Hematopoietic multipotent progenitor cell treated with erythropoietin and hydrocortisone succinate and interleukin-3 and kit ligand, for 6 days (in vitro differentiated cells): ENCODE results near the gene OR14A2.
"Not testable (repeated sequence)": the region's sequence is repeated elsewhere in the genome, so short reads cannot be mapped to it uniquely, and the experiment has no call there.

ENCODE experiments used
- DNase-seq: peaks from one replicate; pipeline ENCODE4 v3.0.0-alpha.2; 2015

Gene OR14A2

DNA sequence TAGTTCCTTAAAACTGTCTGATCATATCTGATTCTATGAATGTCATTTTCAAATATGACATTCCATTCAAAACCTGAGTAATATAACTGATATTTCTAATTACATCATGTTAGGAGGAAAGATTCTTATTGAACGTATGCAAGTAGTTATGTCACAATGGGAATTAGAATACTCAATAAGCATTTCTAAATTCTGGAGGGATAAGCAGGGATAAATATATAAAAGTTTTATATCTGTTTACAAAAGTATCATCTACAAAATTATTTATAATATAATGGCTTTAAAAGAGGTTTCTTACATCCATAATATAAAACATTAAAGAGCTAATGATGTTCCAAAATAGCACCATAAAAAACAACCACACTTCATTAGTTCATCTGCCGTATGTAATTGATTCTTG lies at the start of gene OR14A2:
Gene OR14A2, minus strand, starts transcription at position 101 of the 400 bp plus-strand sequence.
- DNase-seq: no peak

DNA sequence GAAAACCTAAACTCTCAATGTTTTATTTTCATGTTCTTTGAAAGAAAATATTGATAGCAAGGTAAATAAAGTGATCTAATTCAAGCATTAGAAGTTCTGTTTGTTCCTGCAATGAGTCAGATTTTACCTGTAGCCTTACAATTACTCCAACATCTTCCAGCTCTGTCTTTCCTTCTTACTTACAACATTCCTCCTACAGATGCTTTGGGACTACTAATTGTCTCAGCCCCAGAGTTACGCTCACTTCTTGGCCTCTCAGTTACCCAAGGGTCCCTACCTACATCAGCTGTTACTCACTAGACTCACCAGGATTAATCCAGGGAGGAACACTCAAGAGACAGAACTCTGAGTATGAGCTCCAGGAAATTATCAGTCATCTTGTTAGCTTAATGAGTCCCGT lies 49.6 kb upstream of the OR14A2 start:
- no peak for DNase-seq

DNA sequence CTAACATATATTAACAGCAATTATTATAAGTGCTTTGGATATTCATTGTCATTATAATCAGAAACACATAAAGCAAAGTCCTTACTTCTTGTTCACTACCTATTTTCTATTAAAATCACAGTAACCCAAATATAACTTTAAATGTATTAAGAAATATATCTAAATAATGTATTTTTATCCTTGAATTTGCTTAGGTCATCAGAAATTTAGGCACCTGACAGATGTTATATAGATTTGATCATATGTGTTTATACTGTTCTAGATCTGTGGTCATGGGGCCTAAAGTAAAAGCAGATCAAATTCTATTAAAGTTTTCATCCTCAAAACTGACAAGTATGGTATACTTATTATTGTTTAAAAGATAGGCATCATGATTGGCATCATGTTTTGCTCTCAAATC lies 21.7 kb upstream of the OR14A2 start:
- no peak for DNase-seq

DNA sequence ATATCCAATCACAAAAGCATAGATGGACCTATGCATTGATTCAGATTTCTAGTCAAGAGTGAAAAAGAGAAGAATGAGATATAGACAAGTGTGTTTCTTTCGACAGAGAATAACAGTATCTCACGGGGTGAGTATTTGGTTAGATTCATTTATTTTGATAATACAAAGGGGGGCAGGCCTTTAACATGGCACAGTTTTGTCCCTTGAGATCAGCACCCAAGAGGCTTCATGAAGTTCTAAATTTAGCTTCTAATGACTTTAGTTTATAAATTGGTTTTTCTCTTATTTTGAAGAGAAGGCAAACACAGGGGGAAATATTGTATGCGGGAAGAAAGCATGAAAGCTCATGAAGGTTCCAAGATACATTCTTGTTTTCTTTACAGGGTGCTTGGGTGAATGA lies 12.5 kb upstream of the OR14A2 start, which contains the start of gene OR1C1:
Gene OR1C1, minus strand, starts transcription at position 101 of the 400 bp plus-strand sequence. CDS start 2,150 bp downstream, outside the sequence.
- no peak for DNase-seq

DNA sequence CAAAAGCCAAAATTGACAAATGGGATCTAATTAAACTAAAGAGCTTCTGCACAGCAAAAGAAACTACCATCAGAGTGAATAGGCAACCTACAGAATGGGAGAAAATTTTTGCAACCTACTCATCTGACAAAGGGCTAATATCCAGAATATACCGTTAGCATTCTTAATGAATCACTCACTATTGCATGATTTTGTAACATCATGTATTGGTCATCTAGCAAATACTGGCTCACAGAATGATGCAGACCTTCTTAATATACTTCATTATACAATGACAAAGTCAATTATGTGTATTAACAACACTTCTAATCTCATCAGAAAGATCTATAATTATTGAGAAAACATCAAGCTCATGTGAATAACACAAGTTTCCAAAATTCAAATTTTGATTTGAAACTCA lies 6.4 kb upstream of the OR14A2 start:
- DNase-seq: not testable (repeated sequence)

DNA sequence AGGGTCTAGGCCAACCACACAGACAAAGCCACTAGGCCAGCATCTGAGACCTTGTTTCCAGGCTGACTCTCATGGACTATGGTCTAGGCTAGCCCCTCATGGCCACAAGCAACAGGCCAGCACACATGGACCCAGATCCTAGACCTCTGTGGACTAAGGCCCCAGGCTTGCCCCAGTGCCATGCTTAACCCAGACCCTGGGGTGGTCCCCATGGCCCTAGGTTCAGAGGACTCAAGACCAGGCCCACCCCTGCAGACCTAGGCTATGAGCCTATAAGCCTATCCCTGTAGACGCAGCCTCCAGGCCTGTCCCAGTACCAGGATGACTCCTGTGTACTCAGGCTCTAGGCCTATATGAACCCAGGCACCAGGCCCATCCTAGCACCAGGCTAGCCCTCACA lies 1.9 kb upstream of the OR14A2 start:
- DNase-seq: no peak

DNA sequence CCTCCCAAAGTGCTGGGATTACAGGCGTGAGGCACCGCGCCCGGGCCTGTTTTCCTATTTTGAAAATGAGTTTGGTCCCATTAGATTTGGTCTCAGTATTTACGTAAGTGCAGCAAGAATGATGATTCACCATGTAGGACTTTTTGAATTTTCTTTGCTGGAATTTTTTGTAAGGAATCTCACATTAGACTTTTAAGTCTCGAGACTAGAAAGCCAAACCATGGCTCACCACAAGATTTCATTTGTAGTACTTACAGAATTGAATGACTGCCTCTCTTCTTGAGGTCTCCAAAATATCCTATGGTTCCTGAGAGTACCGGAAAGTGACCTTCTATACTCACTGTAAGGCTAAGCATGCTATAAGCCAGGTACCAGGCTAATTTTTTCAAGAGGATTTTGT lies 325 bp downstream of the OR14A2 start:
- no peak for DNase-seq

DNA sequence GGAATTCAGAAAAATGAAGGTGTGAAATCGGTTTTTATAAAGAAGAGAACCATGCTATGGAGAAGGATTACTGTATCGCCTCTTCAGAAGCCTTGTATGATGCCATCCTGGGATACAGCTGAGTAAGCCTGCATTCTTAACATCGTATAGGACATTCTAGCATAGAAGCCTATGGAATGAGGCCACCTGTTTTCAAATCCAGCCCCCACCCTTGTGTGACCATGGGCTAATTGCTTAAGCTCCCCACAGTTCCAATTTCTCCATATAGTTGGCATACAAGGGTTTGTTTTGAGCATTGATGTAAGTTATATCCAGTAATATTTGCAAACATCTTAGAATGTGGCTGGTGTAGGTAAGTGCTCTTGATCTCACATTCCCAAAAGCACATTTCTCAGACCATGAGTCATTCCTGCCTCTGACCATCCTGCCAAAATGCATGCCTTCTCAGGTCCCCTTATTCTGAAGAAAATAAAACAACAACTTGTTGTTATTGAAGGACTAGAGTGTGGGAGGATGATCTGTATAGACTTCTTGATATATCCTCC lies 1.5 kb downstream of the OR14A2 start:
- DNase-seq: no peak

DNA sequence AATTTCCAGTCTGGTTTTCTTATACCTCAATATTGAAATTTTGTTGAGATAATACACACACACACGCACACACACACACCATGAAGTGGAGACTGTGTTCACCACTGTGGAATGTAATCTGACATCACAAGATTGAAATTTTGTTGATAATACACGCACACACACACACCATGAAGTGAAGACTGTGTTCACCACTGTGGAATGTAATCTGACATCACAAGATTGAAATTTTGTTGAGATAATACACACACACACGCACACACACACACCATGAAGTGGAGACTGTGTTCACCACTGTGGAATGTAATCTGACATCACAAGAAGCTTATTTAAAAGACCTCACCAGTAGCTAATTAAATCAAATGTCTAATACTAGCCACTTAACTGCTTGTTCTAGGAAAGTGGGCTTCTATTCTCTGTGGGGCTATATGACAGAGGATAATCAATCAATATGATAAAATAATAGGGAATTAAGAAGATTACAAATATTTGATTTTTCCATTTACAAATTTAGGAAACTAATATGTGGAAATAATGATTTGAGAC lies 5.7 kb downstream of the OR14A2 start:
- not testable (repeated sequence) for DNase-seq

DNA sequence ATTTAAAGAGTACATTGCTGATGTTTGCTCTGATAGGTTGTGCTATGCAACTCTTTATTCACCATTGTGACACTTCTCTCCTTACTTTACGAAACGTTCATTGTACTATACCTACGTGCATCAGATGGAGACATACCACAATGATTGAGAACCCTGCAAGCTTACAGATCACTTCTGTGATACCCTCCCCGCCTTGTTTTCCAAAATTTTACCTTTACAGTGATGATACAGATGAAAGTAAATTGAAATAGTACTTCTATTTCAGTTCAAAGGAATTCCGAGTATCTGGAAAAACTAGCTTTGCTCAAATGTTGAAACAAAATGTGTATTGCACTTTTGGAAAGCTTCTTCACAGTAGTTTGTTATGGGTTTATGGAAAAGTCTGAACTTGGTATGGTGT lies 6.2 kb downstream of the OR14A2 start:
- DNase-seq: no peak

DNA sequence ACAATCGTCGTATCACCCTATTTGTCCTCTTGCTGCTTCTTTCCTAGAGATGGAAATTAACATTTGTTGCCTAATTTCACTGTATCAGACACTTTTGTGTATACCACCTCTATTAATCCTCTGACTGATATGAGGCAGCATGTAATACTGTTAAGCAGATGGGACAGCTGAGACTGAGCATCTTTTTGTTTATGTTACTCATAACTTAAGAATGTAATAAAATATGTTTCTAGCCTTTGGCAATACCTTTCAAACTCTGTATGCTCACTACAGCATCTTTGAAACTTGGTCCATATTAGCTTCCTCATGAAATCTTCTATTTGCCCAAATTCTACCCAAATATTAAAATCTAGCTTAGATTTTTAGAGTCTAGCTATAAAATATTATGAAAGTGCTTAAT lies 7.2 kb downstream of the OR14A2 start:
- DNase-seq: no peak

DNA sequence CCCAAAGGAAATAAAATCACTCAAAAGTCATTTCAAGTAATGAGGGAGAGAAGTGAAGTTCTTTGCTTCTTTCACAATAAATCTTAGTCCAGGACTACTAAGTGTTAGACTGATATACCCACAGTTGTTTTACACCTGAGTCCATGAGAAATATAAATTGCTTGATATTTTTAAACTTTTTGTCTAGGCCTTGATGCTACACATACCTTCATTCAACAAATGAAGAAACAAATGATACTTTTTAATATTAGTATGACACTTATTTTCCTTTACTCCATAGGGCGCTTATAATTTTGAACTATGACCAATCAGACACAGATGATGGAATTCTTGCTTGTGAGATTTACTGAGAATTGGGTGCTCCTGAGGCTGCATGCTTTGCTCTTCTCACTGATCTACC lies 9.6 kb downstream of the OR14A2 start, which contains the start of gene OR14K1:
Gene OR14K1, plus strand, starts transcription at position 301 of the 400 bp plus-strand sequence. Its CDS starts 0 bp downstream, at position 301.
- DNase-seq: no peak

DNA sequence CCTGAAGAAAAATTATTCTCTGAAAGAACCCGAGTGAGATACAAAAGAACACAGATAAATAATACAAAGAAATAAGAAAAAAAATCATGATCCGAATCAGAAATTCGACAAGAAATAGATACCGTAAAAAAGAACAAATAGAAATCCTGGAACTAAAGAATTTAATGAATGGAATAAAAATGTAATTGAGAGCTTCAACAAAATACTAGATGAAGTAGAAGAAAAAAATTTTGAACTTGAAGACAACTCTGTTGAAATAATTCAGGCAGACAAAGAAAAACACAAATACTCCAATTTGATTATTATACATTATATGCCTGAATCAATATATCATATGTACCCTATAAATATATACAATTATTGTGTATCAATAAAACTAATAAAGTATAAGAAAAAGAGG lies 26.7 kb downstream of the OR14A2 start:
- DNase-seq: no peak

DNA sequence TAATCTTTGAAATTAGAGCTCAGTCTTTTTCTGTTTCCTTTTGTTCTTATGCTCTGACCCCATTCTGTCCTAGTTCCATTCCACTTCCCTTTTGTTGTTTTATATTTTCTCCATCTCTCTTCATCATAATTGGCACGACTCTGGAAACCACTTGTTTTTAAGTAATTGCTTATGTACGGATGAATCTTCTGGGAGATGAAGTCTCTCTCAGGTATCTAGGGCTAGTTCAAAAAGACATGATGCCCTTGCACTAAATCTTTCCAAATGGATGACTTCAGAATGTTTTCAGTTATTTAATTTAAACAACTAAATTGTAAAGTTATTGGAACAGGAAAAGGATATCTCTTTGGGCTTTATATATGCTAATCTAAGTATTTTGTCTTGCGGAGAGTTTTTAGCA lies 31.4 kb downstream of the OR14A2 start, which contains the start of gene OR6F1:
Gene OR6F1, minus strand, starts transcription at position 101 of the 400 bp plus-strand sequence. CDS start 3,891 bp downstream, outside the sequence.
- DNase-seq: no peak

DNA sequence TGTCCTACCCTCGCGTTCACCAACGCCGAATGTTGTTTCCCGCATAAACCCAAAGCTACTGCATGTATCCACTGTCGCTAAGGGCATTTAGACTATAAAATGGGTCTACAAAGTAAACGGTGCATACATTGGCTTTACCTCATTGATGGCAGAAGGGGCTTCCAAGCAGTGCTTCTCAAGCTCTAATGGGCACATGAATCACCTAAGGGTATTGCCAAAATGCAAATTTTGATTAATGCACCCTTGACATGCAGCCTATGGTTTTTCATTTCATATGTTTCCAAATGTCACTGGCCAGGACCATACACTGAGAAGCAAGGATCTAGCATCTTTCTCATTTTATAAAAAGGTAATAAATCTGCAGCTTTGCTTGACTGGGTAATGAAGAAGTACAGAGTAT lies 34.2 kb downstream of the OR14A2 start:
- no peak for DNase-seq

DNA sequence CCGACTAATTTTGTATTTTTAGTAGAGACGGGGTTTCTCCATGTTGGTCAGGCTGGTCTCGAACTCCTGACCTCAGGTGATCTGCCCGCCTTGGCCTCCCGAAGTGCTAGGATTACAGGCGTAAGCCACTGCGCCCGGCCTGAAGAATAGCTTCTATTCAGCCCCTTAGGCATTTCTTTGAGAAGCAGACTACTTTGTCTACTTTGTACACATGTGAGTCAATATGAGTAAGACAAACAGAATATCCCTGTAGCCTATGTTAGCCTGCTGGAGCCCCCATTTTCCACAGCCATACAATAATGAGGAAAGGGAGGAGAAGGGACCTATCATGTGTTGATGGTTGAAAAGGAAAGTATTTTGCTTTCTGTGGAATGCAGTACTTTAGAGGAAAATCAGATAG lies 37.3 kb downstream of the OR14A2 start:
- not testable (repeated sequence) for DNase-seq

DNA sequence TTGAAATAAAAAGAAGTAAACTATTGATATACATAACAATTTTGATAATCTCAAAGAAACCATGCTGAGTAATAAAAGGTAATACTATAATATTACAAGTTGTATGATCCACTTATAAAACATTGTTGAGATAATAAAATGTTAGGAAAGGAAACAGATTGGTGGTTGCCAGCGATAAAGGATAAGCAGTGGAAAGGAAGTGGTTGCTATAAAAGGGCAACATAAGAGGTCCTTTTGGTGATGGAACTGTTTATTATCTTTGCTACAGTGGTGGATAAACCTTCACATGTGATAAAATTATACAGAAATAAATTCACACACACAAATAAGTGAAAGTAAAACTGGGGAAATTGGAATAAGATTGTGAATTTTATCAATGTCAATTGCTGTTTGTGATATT lies 46.6 kb downstream of the OR14A2 start:
- DNase-seq: peak; percentile 19

DNA sequence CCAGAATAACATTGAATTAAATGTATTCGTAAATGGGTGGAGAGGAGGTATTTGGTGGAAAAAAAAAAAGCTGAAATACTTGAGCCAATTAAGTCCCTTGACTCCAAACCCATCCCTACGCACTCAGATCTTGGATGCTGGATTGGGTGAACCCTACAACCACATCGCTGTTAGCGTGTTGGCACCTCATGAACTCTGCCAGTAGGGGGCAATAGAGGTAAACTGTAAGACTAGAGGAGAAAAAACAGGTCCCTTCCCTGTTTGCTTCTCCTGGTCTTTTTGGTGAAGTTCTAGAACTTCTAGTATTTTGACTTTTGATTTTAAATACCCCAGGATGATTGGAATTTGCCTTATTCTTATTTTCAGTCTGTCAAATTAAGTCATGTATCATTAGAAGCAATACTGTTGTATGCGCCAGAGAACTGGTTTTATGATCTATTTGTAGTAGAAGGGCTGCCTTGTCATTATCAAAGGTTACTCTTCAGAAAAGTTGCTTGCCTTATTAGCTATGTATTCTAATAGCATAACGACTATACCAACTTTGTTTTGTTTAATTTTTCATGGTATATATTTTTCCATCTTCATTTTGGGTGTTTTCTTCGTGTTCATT lies 66.5 kb downstream of the OR14A2 start:
- DNase-seq: peak; percentile 96

DNA sequence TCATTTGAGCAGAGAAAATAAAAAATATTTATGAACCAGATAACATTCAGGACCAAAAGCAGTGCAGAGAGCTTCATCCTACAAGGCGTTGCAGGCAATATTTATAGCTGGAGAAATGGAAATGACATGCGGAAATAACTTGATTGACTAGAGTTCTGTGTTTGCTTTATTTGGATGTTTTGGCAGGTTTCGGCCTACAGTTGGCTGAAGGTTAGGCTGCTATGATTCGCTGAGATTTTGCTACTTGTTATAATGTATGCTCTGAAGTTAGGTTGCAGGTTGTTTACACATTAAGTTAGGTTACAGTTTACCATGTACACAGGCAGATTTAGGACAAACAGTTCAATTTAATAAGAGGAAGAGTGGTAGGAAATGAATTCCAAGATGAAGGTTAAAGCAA lies 67.8 kb downstream of the OR14A2 start:
- DNase-seq: no peak

DNA sequence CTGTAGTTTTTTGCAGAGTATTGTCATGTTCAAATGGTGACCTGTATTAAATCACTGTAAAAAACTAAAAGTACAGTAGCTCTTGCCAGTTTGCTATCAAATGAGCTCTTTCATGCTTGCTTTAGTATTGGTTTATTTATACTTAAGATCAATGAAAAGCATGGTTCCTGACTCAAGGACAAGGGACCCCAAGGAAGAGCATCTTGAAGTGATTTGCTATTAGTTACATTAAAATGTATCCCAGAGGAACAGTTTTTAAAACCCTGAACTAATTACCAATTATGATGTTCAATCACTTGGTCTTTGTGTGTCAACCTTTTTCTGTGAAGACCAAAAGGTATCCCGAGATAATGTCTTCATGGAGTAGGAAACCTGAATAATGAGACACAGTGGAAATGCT lies 68.3 kb downstream of the OR14A2 start, which contains the start of gene OR13G1:
Gene OR13G1, minus strand, starts transcription at position 101 of the 400 bp plus-strand sequence. CDS start 6,698 bp downstream, outside the sequence.
- no peak for DNase-seq
